Vagina (tissue), 2 donors: ENCODE results near the gene ARFGEF3.

Source experiments
- POLR2A ChIP-seq, 2 donors: fragments of 450-650 bp; IDR thresholded peaks; one replicate each; pipeline ENCODE4 v1.6.1; 2017; ENCODE audit warnings: antibody characterized with exemption in 2 of 2, mild to moderate bottlenecking in 2 of 2, moderate library complexity in 2 of 2
- TF ChIP-seq, protein P1 (sequence below), 3 experiments: fragments of 450-650 bp in 2 of 3; fragments of 200-600 bp in 1 of 3; sonication (generic) in 1 of 3; IDR thresholded peaks; one replicate each; pipeline ENCODE4 v1.5.1; 2017 to 2019; ENCODE audit warnings: antibody characterized with exemption in 3 of 3, mild to moderate bottlenecking in 2 of 3, moderate library complexity in 2 of 3

DNA sequence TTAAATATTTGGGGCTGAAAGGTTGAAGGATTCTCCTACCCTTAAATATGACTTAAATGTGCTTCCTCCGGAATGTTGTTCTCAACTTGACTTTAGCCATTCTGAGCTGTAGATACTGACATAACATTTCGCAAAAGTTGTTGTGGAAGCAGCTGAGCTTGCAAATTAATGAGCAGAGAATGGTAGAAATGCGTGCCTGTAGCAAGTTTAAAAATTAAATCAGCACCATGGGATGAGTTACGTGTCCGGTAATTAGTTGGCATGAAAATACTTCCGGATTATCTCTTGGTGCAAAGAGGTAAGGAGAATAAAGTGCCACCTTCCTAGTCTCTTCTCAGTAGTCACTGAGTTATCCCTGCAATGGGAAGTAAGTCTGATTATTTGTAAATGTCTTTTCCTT, 80.2 kb downstream of the ARFGEF3 start:
- TF ChIP-seq, protein P1, sequence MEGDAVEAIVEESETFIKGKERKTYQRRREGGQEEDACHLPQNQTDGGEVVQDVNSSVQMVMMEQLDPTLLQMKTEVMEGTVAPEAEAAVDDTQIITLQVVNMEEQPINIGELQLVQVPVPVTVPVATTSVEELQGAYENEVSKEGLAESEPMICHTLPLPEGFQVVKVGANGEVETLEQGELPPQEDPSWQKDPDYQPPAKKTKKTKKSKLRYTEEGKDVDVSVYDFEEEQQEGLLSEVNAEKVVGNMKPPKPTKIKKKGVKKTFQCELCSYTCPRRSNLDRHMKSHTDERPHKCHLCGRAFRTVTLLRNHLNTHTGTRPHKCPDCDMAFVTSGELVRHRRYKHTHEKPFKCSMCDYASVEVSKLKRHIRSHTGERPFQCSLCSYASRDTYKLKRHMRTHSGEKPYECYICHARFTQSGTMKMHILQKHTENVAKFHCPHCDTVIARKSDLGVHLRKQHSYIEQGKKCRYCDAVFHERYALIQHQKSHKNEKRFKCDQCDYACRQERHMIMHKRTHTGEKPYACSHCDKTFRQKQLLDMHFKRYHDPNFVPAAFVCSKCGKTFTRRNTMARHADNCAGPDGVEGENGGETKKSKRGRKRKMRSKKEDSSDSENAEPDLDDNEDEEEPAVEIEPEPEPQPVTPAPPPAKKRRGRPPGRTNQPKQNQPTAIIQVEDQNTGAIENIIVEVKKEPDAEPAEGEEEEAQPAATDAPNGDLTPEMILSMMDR (IDR thresholded peaks at IDR 0.05) = no peak
- TF ChIP-seq POLR2A (IDR thresholded peaks at IDR 0.05) = no peak
